Body of pancreas (tissue), 4 donors: ENCODE data around the gene TTC7B.

Experiments
- CTCF ChIP-seq, 7 experiments: fragments of 450-650 bp in 4 of 7; fragments of 200-600 bp in 3 of 7; sonication (generic) in 3 of 7; IDR thresholded peaks; one replicate each; pipeline ENCODE4 v1.5.1; 2016 to 2019; ENCODE audit warnings: antibody characterized with exemption in 7 of 7
- POLR2A ChIP-seq, 3 donors: fragments of 450-650 bp; IDR thresholded peaks; one replicate each; pipeline ENCODE4 v1.6.1; 2016; ENCODE audit warnings: antibody characterized with exemption in 3 of 3, mild to moderate bottlenecking in 2 of 3

- TF ChIP-seq CTCF (IDR thresholded peaks at IDR 0.05) (no peak), POLR2A (IDR thresholded peaks at IDR 0.05) (no peak)
Observed at GRCh38 chr14:90760078-90760444, 56.2 kb downstream of the TTC7B start.
